Endothelial cell of umbilical vein (primary cell): ENCODE data around the gene UCHL1.

Source experiments
- CTCF ChIP-seq, 2 donors: IDR thresholded peaks; 1 replicate in 1 of 2; 2 replicates in 1 of 2; pipeline ENCODE4 v1.5.1; 2011; ENCODE audit warnings: low read length in 2 of 2, mild to moderate bottlenecking in 2 of 2, moderate library complexity in 2 of 2, control low read depth in 1 of 2, inconsistent platforms in 1 of 2, low read depth in 1 of 2; ENCODE audit not compliant: insufficient read depth in 1 of 2; ENCODE audit errors: extremely low read depth in 1 of 2
- EZH2 ChIP-seq: IDR thresholded peaks from 2 replicates; pipeline ENCODE4 v1.6.1; 2012; ENCODE audit warnings: borderline replicate concordance, low read depth, mild to moderate bottlenecking, moderate library complexity, low read length, inconsistent platforms; ENCODE audit not compliant: severe bottlenecking
- FOS ChIP-seq: IDR thresholded peaks from 2 replicates; pipeline ENCODE4 v1.6.1; 2011; ENCODE audit warnings: mild to moderate bottlenecking, low read length, moderate library complexity, borderline replicate concordance; ENCODE audit not compliant: insufficient read depth
- JUN ChIP-seq: IDR thresholded peaks from 2 replicates; pipeline ENCODE4 v1.6.1; 2011; ENCODE audit warnings: borderline replicate concordance, low read depth; ENCODE audit not compliant: insufficient read length, insufficient read depth
- MAX ChIP-seq: IDR thresholded peaks from 2 replicates; pipeline ENCODE4 v1.6.1; 2011; ENCODE audit not compliant: insufficient read depth, insufficient read length
- MYC ChIP-seq: IDR thresholded peaks from one replicate; pipeline ENCODE4 v1.6.1; 2011; ENCODE audit warnings: mild to moderate bottlenecking, low read depth, low read length
- POLR2A ChIP-seq: IDR thresholded peaks from 2 replicates; pipeline ENCODE4 v1.6.1; 2012; ENCODE audit warnings: low read depth, mild to moderate bottlenecking, control low read depth, low read length
- POLR2AphosphoS5 ChIP-seq: IDR thresholded peaks from 2 replicates; pipeline ENCODE4 v1.6.1; 2012; ENCODE audit warnings: low read depth, mild to moderate bottlenecking, control low read depth, low read length, moderate library complexity; ENCODE audit not compliant: insufficient read depth

- no peak for TF ChIP-seq CTCF (IDR thresholded peaks at IDR 0.05; ENCODE audit: extremely low read depth in 1 of 2, insufficient read depth in 1 of 2, low read depth in 1 of 2, low read length in 2 of 2)
- no peak for TF ChIP-seq JUN
- no peak for TF ChIP-seq EZH2
- no peak for TF ChIP-seq POLR2A
- no peak for TF ChIP-seq POLR2AphosphoS5
- no peak for TF ChIP-seq MYC
- no peak for TF ChIP-seq MAX
- TF ChIP-seq FOS, result no peak
Measured at GRCh38 chr4:41219421-41219950, 37.2 kb upstream of the UCHL1 start.
